Lower leg skin (tissue), 3 donors: ENCODE data around the gene OBP2A.
"Not testable (repeated sequence)": the region's sequence is repeated elsewhere in the genome, so short reads cannot be mapped to it uniquely, and the experiment has no call there.

Experiments
- POLR2A ChIP-seq, 2 donors: fragments of 450-650 bp; IDR thresholded peaks; one replicate each; pipeline ENCODE4 v1.6.1; 2016 to 2017; ENCODE audit warnings: antibody characterized with exemption in 2 of 2, mild to moderate bottlenecking in 1 of 2, moderate library complexity in 1 of 2
- TF ChIP-seq, protein P1 (sequence below), 3 donors: fragments of 450-650 bp; IDR thresholded peaks; one replicate each; pipeline ENCODE4 v1.5.1; 2016; ENCODE audit warnings: antibody characterized with exemption in 3 of 3, mild to moderate bottlenecking in 3 of 3, moderate library complexity in 2 of 3

DNA sequence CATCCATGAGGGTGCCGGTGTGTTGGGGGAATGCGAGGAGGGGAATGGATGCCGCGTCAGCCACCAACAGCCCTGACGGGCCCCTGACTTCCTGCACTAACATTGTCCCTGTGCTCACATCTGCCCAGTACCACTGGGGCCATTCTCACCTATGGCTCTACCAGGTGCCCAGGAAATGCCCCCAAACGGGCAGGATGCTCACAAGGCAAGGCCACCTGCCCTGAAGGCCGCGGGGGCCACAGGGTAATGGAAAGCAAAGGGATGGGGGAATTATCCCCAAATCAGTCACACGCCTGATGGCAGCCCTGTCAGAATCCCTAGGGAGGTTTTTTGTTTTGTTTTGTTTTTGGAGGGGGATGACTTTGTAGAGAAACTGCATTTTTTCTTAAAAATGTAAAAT, 32.0 kb upstream of the OBP2A start:
- TF ChIP-seq, protein P1, sequence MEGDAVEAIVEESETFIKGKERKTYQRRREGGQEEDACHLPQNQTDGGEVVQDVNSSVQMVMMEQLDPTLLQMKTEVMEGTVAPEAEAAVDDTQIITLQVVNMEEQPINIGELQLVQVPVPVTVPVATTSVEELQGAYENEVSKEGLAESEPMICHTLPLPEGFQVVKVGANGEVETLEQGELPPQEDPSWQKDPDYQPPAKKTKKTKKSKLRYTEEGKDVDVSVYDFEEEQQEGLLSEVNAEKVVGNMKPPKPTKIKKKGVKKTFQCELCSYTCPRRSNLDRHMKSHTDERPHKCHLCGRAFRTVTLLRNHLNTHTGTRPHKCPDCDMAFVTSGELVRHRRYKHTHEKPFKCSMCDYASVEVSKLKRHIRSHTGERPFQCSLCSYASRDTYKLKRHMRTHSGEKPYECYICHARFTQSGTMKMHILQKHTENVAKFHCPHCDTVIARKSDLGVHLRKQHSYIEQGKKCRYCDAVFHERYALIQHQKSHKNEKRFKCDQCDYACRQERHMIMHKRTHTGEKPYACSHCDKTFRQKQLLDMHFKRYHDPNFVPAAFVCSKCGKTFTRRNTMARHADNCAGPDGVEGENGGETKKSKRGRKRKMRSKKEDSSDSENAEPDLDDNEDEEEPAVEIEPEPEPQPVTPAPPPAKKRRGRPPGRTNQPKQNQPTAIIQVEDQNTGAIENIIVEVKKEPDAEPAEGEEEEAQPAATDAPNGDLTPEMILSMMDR (IDR thresholded peaks at IDR 0.05), result not testable (repeated sequence)
- TF ChIP-seq POLR2A (IDR thresholded peaks at IDR 0.05), result not testable (repeated sequence)
